ENCODE data around the gene NCAPH2. TPM values are rescaled to one million over a fixed set of nuclear protein-coding genes. Genes with fewer than 3 reads are reported as not detected.

Gene NCAPH2
- total and polyA plus RNA-seq, 2 experiments from 2014 or later, result 28.6 to 61.0 TPM

- 4% methylated on average over 24 to 67 of the region's 70 CpGs for WGBS, 2 experiments (ENCODE audit: low coverage in 1 of 2, low lambda C conversion rate in 2 of 2, missing lambda C conversion rate in 2 of 2)
Observed at GRCh38 chr22:50481440-50482106, 26.5 kb upstream of the NCAPH2 start, which contains the start of gene ADM2. ADM2 (plus strand) TSS chr22:50481543; CDS start chr22:50481848, 305 bp downstream.

GRCh38 chr22:50482107-50483074, 25.6 kb upstream of the NCAPH2 start:
- H3K9ac ChIP-seq, result peak overlapping the region; percentile 83
- H3K9me2 ChIP-seq (ENCODE audit: insufficient read depth), result no peaks in the 10 kb centered on the region
- H3K27me3 ChIP-seq (replicated peaks; ENCODE audit: insufficient read depth), result no peaks in the 10 kb centered on the region
- H3K9me3 ChIP-seq (ENCODE audit: low read depth), result no peaks in the 10 kb centered on the region
- H3K36me3 ChIP-seq (ENCODE audit: low read depth), result no peaks in the 10 kb centered on the region
- 55 to 59% methylated on average over 33 to 34 of the region's 35 CpGs for WGBS, 2 experiments (ENCODE audit: low coverage in 1 of 2, low lambda C conversion rate in 2 of 2, missing lambda C conversion rate in 2 of 2)
- in situ Hi-C loops (cut with MboI), result no loop called here
- no peak for TF ChIP-seq EZH2phosphoT487 (IDR thresholded peaks at IDR 0.05; ENCODE audit: insufficient read depth, low read depth)
- no peak for TF ChIP-seq EZH2 (IDR thresholded peaks at IDR 0.05; ENCODE audit: insufficient read depth, poor library complexity, severe bottlenecking)
- H2AFZ ChIP-seq, result peak overlapping the region; percentile 72
- peaks cover 4% of the 10 kb centered on the region; the same call in 1 of the 2 replicates for H3K79me2 ChIP-seq (ENCODE audit: insufficient read depth)
- H3F3A ChIP-seq (ENCODE audit: insufficient read depth), result no peaks in the 10 kb centered on the region
- H4K20me1 ChIP-seq (ENCODE audit: insufficient read depth), result no peaks in the 10 kb centered on the region
- no peak for DNase-seq
- peak overlapping the region; percentile 84 for H3K4me3 ChIP-seq
- H3K27ac ChIP-seq, result no peak overlapping the region
- 0 out of 2 replicates have a peak, but pooled peaks cover 3% of the 10 kb centered on the region for H3K4me1 ChIP-seq (ENCODE audit: insufficient read depth)
- H3K4me2 ChIP-seq (ENCODE audit: unreplicated experiment), result peak overlapping the region; percentile 80

More at GRCh38 chr22:50481440-50482106, 26.5 kb upstream of the NCAPH2 start, which contains the start of gene ADM2:
- peak; percentile 59 for DNase-seq
- Histone ChIP-seq H3F3A (ENCODE audit: insufficient read depth) (no peaks in the 10 kb centered on the region), H3K9ac (peak within 1 kb of the TSS; percentile 83), H3K4me1 (ENCODE audit: insufficient read depth) (0 out of 2 replicates have a peak, but pooled peaks cover 3% of the 10 kb centered on the region), H3K9me2 (ENCODE audit: insufficient read depth) (no peaks in the 10 kb centered on the region), H2AFZ (peak within 1 kb of the TSS; percentile 72), H3K9me3 (ENCODE audit: low read depth) (no peaks in the 10 kb centered on the region), H3K4me2 (ENCODE audit: unreplicated experiment) (peak within 1 kb of the TSS; percentile 80), H4K20me1 (ENCODE audit: insufficient read depth) (no peaks in the 10 kb centered on the region), H3K27ac (no peak within 1 kb of the TSS), H3K4me3 (peak within 1 kb of the TSS; percentile 84), H3K36me3 (ENCODE audit: low read depth) (no peaks in the 10 kb centered on the region), H3K27me3 (replicated peaks; ENCODE audit: insufficient read depth) (no peaks in the 10 kb centered on the region), H3K79me2 (ENCODE audit: insufficient read depth) (peaks cover 4% of the 10 kb centered on the region; the same call in 1 of the 2 replicates)
- no peak for TF ChIP-seq EZH2phosphoT487 (IDR thresholded peaks at IDR 0.05; ENCODE audit: insufficient read depth, low read depth)
- TF ChIP-seq EZH2 (IDR thresholded peaks at IDR 0.05; ENCODE audit: insufficient read depth, poor library complexity, severe bottlenecking), result no peak
- in situ Hi-C loops (cut with MboI), result no loop called here

DNA sequence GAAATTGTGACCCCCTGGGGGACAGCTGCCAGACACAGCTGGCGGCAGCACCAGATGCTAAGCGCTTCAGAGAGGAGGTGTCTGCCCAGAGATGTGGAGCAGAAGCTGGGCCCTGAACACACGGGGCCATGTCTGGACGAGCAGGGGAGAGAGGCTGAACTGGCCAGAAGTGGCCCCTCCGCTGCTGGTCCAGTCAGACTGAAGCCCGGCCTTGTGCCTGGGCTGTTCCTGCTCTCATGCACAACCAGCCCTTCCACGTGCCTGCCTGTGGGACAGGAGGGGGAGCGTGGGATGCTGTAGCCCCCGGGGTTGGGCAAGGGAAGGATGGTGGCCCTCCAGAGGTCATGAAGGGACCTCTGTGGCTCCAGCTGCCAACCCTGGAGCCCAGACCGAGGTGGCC, 24.9 kb upstream of the NCAPH2 start:
- Histone ChIP-seq H2AFZ (no peak overlapping the region), H3K9ac (no peak overlapping the region), H3K4me3 (peak overlapping the region; percentile 84), H3K4me2 (ENCODE audit: unreplicated experiment) (no peak overlapping the region), H3K36me3 (ENCODE audit: low read depth) (no peaks in the 10 kb centered on the region), H3K27me3 (replicated peaks; ENCODE audit: insufficient read depth) (no peaks in the 10 kb centered on the region), H3F3A (ENCODE audit: insufficient read depth) (no peaks in the 10 kb centered on the region), H3K27ac (no peak overlapping the region), H3K4me1 (ENCODE audit: insufficient read depth) (0 out of 2 replicates have a peak, but pooled peaks cover 3% of the 10 kb centered on the region), H3K9me2 (ENCODE audit: insufficient read depth) (no peaks in the 10 kb centered on the region), H3K9me3 (ENCODE audit: low read depth) (no peaks in the 10 kb centered on the region), H3K79me2 (ENCODE audit: insufficient read depth) (peaks cover 4% of the 10 kb centered on the region; the same call in 1 of the 2 replicates), H4K20me1 (ENCODE audit: insufficient read depth) (no peaks in the 10 kb centered on the region)
- no peak for DNase-seq
- WGBS, 2 experiments (ENCODE audit: low coverage in 1 of 2, low lambda C conversion rate in 2 of 2, missing lambda C conversion rate in 2 of 2), result 82% methylated on average over 7 to 10 of the region's 10 CpGs
- no peak for TF ChIP-seq EZH2phosphoT487 (IDR thresholded peaks at IDR 0.05; ENCODE audit: insufficient read depth, low read depth)
- no peak for TF ChIP-seq EZH2 (IDR thresholded peaks at IDR 0.05; ENCODE audit: insufficient read depth, poor library complexity, severe bottlenecking)
- in situ Hi-C loops (cut with MboI), result no loop called here

GRCh38 chr22:50483556-50483955, 24.5 kb upstream of the NCAPH2 start:
- Histone ChIP-seq H3K9ac (no peak overlapping the region), H3K79me2 (ENCODE audit: insufficient read depth) (peaks cover 4% of the 10 kb centered on the region; the same call in 1 of the 2 replicates), H3F3A (ENCODE audit: insufficient read depth) (no peaks in the 10 kb centered on the region), H3K9me3 (ENCODE audit: low read depth) (no peaks in the 10 kb centered on the region), H3K36me3 (ENCODE audit: low read depth) (no peaks in the 10 kb centered on the region), H2AFZ (no peak overlapping the region), H3K9me2 (ENCODE audit: insufficient read depth) (no peaks in the 10 kb centered on the region), H3K27ac (no peak overlapping the region), H3K4me3 (no peak overlapping the region), H4K20me1 (ENCODE audit: insufficient read depth) (no peaks in the 10 kb centered on the region), H3K4me2 (ENCODE audit: unreplicated experiment) (no peak overlapping the region), H3K27me3 (replicated peaks; ENCODE audit: insufficient read depth) (no peaks in the 10 kb centered on the region), H3K4me1 (ENCODE audit: insufficient read depth) (0 out of 2 replicates have a peak, but pooled peaks cover 3% of the 10 kb centered on the region)
- in situ Hi-C loops (cut with MboI), result no loop called here
- TF ChIP-seq EZH2phosphoT487 (IDR thresholded peaks at IDR 0.05; ENCODE audit: insufficient read depth, low read depth) (no peak), EZH2 (IDR thresholded peaks at IDR 0.05; ENCODE audit: insufficient read depth, poor library complexity, severe bottlenecking) (no peak)
- no peak for DNase-seq
- WGBS, 2 experiments (ENCODE audit: low coverage in 1 of 2, low lambda C conversion rate in 2 of 2, missing lambda C conversion rate in 2 of 2), result 83 to 92% methylated on average over 5 to 7 of the region's 8 CpGs

Measured in GM23248 (cell line).